Uterus (tissue), 2 donors: Measurements from ENCODE around the gene CCDC188.

Source experiments
- CTCF ChIP-seq, 4 experiments: fragments of 200-600 bp in 2 of 4; fragments of 450-650 bp in 2 of 4; sonication (generic) in 2 of 4; IDR thresholded peaks; one replicate each; pipeline ENCODE4 v1.5.1; 2016 to 2019; ENCODE audit warnings: antibody characterized with exemption in 4 of 4, mild to moderate bottlenecking in 2 of 4, moderate library complexity in 1 of 4
- POLR2A ChIP-seq, 2 donors: fragments of 450-650 bp; IDR thresholded peaks; one replicate each; pipeline ENCODE4 v1.6.1; 2016; ENCODE audit warnings: antibody characterized with exemption in 2 of 2, mild to moderate bottlenecking in 1 of 2, moderate library complexity in 1 of 2

DNA sequence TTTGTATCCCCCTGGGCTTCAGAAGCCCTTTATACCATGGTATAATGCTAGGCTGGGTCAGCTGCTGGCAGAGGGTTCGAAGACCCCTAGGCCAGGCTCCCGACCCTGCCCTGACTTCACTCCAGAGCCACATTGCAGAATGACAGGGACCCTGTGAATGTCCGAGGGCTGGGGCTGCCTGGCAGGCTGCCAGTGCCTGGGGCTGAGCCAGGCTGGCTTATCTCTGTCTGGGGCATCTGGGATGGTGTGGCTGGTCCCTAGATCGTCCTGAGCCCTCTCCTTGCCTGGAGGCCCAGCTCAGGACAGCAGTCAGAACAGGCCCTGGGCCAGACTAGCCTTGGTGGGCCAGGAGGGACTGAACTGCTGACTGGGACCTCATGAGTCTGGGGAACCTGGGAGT, 15.6 kb downstream of the CCDC188 start:
- TF ChIP-seq POLR2A (IDR thresholded peaks at IDR 0.05) (no peak), CTCF (IDR thresholded peaks at IDR 0.05) (no peak)
